Left lung (tissue), 10 donors: ENCODE data around the gene ZBTB48. TPM values are rescaled to one million over a fixed set of nuclear protein-coding genes. Genes with fewer than 3 reads are reported as not detected.

Experiments
- ATAC-seq: fragments of 200-7000 bp; cut with Tn5 transposase; one replicate; pipeline ENCODE4 v1.9.1; 2020; ENCODE audit warnings: moderate library complexity
- DNase-seq, 4 donors: peaks; one replicate each; pipeline ENCODE4 v3.0.0-alpha.2; 2013 to 2020
- H3K27ac ChIP-seq, 2 donors: fragments of 200-600 bp; sonication (generic) in 1 of 2; one replicate each; pipeline versions ENCODE4 v1.5.0 to v1.8.0; 2020 to 2021
- H3K27me3 ChIP-seq, 2 donors: fragments of 200-600 bp; sonication (generic) in 1 of 2; one replicate each; pipeline versions ENCODE4 v1.5.0 to v1.8.0; 2020 to 2021
- H3K36me3 ChIP-seq, 2 donors: fragments of 200-600 bp; sonication (generic) in 1 of 2; one replicate each; pipeline versions ENCODE4 v1.5.0 to v1.8.0; 2020 to 2021
- H3K4me1 ChIP-seq, 2 donors: fragments of 200-600 bp; one replicate each; pipeline ENCODE4 v1.8.0; 2021
- H3K4me3 ChIP-seq, 2 donors: fragments of 200-600 bp; sonication (generic) in 1 of 2; one replicate each; pipeline versions ENCODE4 v1.5.0 to v1.8.0; 2020 to 2021; ENCODE audit warnings: mild to moderate bottlenecking in 1 of 2
- H3K9me3 ChIP-seq, 2 donors: fragments of 200-600 bp; sonication (generic) in 1 of 2; one replicate each; pipeline versions ENCODE4 v1.5.0 to v1.8.0; 2020 to 2021
- CTCF ChIP-seq, 2 donors: fragments of 200-600 bp; sonication (generic) in 1 of 2; IDR thresholded peaks; one replicate each; pipeline versions ENCODE4 v1.5.0 to v1.8.0; 2021; ENCODE audit warnings: antibody characterized with exemption in 2 of 2
- intact Hi-C, 2 donors: fragments of 100-400 bp; cut with DNase I; formaldehyde crosslinking; loops; one replicate each; pipeline versions ENCODE4 v1.11.2 to v1.14.2; 2022
- polyA plus RNA-seq, 6 donors: library from polyadenylated mRNA; unstranded; fragments of 120-200 nt; gene quantifications; one replicate each; pipeline ENCODE4 v1.2.1, GENCODE V29; 2013; ENCODE audit not compliant: insufficient read length in 6 of 6
- total RNA-seq, 2 donors: library from RNA; stranded (reverse); fragmentation: NEBNext Ultra II Directional; extraction: Animal tissue kit (Norgen Biotek cat#: 25700); gene quantifications; one replicate each; pipeline ENCODE4 v1.2.1, GENCODE V29; 2021
- donor health status: DM: no; HTN: yes; CAD: no.
- donor health status: DM: no; HTN: no; CAD: no.

The ZBTB48 gene
- total and polyA plus RNA-seq, 8 donors, result 24.7 to 41.6 (median 33.5) TPM

GRCh38 chr1:6614019-6614928 lies 34.5 kb downstream of the ZBTB48 start:
- peak overlapping the region; percentile 85 to 95 for H3K4me3 ChIP-seq
- peak overlapping the region; percentile 80 to 90 for H3K27ac ChIP-seq
- TF ChIP-seq CTCF (IDR thresholded peaks at IDR 0.05), result no peak
- intact Hi-C loops, result no loop called here
- peaks cover 7 to 30% of the 10 kb centered on the region in 2 donors for H3K4me1 ChIP-seq
- ATAC-seq (peak; percentile 3), DNase-seq (peak; percentile 28 to 90 (median 66))
- H3K9me3 ChIP-seq, result no peaks in the 10 kb centered on the region
- H3K36me3 ChIP-seq, result peaks cover 0 to 19% of the 10 kb centered on the region in 2 donors
- H3K27me3 ChIP-seq, result peaks cover 0 to 9% of the 10 kb centered on the region in 2 donors

GRCh38 chr1:6614929-6615785 lies 35.4 kb downstream of the ZBTB48 start:
- TF ChIP-seq CTCF (IDR thresholded peaks at IDR 0.05), result no peak
- Histone ChIP-seq H3K4me1 (peaks cover 7 to 24% of the 10 kb centered on the region in 2 donors), H3K27ac (peak overlapping the region; percentile 80 to 90), H3K36me3 (peaks cover 0 to 28% of the 10 kb centered on the region in 2 donors), H3K4me3 (peak overlapping the region; percentile 85 to 95), H3K9me3 (no peaks in the 10 kb centered on the region), H3K27me3 (peaks cover 0 to 9% of the 10 kb centered on the region in 2 donors)
- intact Hi-C loops, result no loop called here
- no peak for ATAC-seq
- DNase-seq, result peak in 3 of 4 donors; percentile 15 to 85 (median 23)

- peaks cover 0 to 9% of the 10 kb centered on the region in 2 donors for H3K27me3 ChIP-seq
- no peak overlapping the region for H3K4me3 ChIP-seq
- no peak for TF ChIP-seq CTCF (IDR thresholded peaks at IDR 0.05)
- peaks cover 0 to 61% of the 10 kb centered on the region in 2 donors for H3K36me3 ChIP-seq
- DNase-seq, result no peak
- no peak overlapping the region for H3K27ac ChIP-seq
- intact Hi-C loops, result no loop called here
- no peak for ATAC-seq
- no peaks in the 10 kb centered on the region for H3K9me3 ChIP-seq
- peaks cover 0 to 8% of the 10 kb centered on the region in 2 donors for H3K4me1 ChIP-seq
Observed at GRCh38 chr1:6619045-6619444, 39.3 kb downstream of the ZBTB48 start.

GRCh38 chr1:6621429-6622391 lies 41.9 kb downstream of the ZBTB48 start:
- ATAC-seq, result no peak
- H3K4me1 ChIP-seq, result peaks cover 7 to 21% of the 10 kb centered on the region in 2 donors
- H3K9me3 ChIP-seq, result no peaks in the 10 kb centered on the region
- H3K4me3 ChIP-seq, result no peak overlapping the region
- intact Hi-C loops, result no loop called here
- peaks cover 0 to 61% of the 10 kb centered on the region in 2 donors for H3K36me3 ChIP-seq
- H3K27ac ChIP-seq, result no peak overlapping the region
- no peak for DNase-seq
- H3K27me3 ChIP-seq, result no peaks in the 10 kb centered on the region
- TF ChIP-seq CTCF (IDR thresholded peaks at IDR 0.05), result no peak
